ENCODE results near the gene PRRC1.

DNA sequence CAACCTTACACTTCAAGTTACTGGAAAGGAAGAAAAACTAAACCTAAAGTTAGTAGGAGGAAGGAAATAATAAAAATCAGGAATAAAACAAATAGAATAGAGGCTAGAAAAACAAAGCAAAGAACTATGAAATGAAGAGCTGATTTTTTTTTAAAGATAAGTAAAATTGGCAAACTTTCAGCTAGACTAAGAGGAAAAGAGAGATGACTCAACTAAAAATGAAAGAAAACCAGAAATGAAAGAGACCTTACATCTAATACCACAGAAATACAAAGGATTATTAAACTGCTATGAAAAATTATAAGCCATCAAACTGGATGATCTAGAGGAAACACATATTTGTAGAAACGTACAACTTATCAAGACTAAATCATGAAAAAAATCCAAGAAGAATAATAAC is 60.0 kb downstream of the PRRC1 start:
- no peak for TF ChIP-seq JUND (IDR thresholded peaks at IDR 0.05)
- TF ChIP-seq, protein P1, sequence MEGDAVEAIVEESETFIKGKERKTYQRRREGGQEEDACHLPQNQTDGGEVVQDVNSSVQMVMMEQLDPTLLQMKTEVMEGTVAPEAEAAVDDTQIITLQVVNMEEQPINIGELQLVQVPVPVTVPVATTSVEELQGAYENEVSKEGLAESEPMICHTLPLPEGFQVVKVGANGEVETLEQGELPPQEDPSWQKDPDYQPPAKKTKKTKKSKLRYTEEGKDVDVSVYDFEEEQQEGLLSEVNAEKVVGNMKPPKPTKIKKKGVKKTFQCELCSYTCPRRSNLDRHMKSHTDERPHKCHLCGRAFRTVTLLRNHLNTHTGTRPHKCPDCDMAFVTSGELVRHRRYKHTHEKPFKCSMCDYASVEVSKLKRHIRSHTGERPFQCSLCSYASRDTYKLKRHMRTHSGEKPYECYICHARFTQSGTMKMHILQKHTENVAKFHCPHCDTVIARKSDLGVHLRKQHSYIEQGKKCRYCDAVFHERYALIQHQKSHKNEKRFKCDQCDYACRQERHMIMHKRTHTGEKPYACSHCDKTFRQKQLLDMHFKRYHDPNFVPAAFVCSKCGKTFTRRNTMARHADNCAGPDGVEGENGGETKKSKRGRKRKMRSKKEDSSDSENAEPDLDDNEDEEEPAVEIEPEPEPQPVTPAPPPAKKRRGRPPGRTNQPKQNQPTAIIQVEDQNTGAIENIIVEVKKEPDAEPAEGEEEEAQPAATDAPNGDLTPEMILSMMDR (IDR thresholded peaks at IDR 0.05; ENCODE audit: low read depth, low read length, missing input control), result no peak
- TF ChIP-seq, protein P2, sequence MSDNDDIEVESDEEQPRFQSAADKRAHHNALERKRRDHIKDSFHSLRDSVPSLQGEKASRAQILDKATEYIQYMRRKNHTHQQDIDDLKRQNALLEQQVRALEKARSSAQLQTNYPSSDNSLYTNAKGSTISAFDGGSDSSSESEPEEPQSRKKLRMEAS (IDR thresholded peaks at IDR 0.05), result no peak
- no peak for TF ChIP-seq TAF1 (conservative IDR thresholded peaks at IDR 0.05)
- TF ChIP-seq, protein P3, sequence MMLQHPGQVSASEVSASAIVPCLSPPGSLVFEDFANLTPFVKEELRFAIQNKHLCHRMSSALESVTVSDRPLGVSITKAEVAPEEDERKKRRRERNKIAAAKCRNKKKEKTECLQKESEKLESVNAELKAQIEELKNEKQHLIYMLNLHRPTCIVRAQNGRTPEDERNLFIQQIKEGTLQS (IDR thresholded peaks at IDR 0.05), result no peak
- no peak for TF ChIP-seq RAD21 (IDR thresholded peaks at IDR 0.05)

Data from liver (tissue), 3 donors.